ENCODE data around the gene NDP.

NDP gene

GRCh38 chrX:43899878-43900815, 73.0 kb downstream of the NDP start:
- no peak overlapping the region for H3K27ac ChIP-seq
- no peak for DNase-seq (ENCODE audit: low read depth, low spot score)
